ENCODE data around the gene HUWE1.

HUWE1 gene

DNA sequence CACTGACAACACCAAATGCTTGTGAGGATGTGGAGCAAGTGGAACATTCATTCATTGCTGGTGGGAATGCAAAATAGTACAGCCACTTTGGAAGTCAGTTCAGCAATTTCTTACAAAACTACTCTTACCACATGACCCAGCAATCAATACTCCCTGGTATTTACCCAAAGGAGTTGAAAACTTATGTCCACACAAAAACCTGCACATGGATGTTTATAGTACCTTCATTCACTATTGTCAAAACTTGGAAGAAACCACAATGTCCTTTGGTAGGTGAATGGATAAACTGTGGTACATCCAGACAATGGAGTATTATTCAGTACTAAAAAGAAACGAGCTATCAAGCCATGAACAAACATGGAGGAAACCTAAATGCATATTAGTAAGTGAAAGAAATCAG, 27.5 kb downstream of the HUWE1 start:
- Histone ChIP-seq H2AFZ (ENCODE audit: low read depth, low read length) (no peak overlapping the region), H3K79me1 (replicated peaks; ENCODE audit: low read length, poor library complexity, severe bottlenecking) (no peaks in the 10 kb centered on the region), H3K4ac (ENCODE audit: low read depth in 1 of 2, low read length in 2 of 2) (no peak overlapping the region), H4K8ac (ENCODE audit: low read length) (no peak overlapping the region), H3K36me3 (ENCODE audit: control insufficient read depth in 1 of 2, insufficient read depth in 2 of 2, low read depth in 1 of 2, low read length in 2 of 2) (peaks cover 0 to 36% of the 10 kb centered on the region in 2 experiments), H3K9ac (ENCODE audit: low read length) (no peak overlapping the region), H2BK15ac (ENCODE audit: low read depth, poor library complexity, severe bottlenecking) (no peak overlapping the region), H3K23ac (ENCODE audit: low read length in 2 of 2) (no peak overlapping the region), H3K4me1 (ENCODE audit: control insufficient read depth, insufficient read depth, low read depth, low read length) (no peaks in the 10 kb centered on the region), H3K9me3 (ENCODE audit: control insufficient read depth, low read length) (no peaks in the 10 kb centered on the region), H2AK5ac (ENCODE audit: low read length, severe bottlenecking) (no peak overlapping the region), H2BK12ac (ENCODE audit: low read length in 2 of 2) (no peak overlapping the region), H3K14ac (ENCODE audit: low read length in 2 of 2) (no peak overlapping the region), H3K18ac (ENCODE audit: low read depth in 1 of 2, low read length in 2 of 2) (no peak overlapping the region), H2BK5ac (ENCODE audit: low read depth, low read length, poor library complexity, severe bottlenecking) (no peak overlapping the region), H3K27me3 (ENCODE audit: control insufficient read depth in 1 of 2, insufficient read depth in 1 of 2, low read length in 2 of 2) (peaks cover 0 to 6% of the 10 kb centered on the region in 2 experiments), H3K27ac (ENCODE audit: low read length, poor library complexity, severe bottlenecking) (no peak overlapping the region), H3K4me2 (ENCODE audit: low read length, poor library complexity, severe bottlenecking) (no peak overlapping the region), H4K91ac (ENCODE audit: low read length) (no peak overlapping the region), H2BK120ac (ENCODE audit: low read depth, low read length) (no peak overlapping the region), H3K4me3 (ENCODE audit: insufficient read depth in 1 of 2, low read depth in 1 of 2, low read length in 2 of 2) (no peak overlapping the region)
- WGBS: no CpG with 5 or more reads among the region's 1 CpG
- no peak for DNase-seq

DNA sequence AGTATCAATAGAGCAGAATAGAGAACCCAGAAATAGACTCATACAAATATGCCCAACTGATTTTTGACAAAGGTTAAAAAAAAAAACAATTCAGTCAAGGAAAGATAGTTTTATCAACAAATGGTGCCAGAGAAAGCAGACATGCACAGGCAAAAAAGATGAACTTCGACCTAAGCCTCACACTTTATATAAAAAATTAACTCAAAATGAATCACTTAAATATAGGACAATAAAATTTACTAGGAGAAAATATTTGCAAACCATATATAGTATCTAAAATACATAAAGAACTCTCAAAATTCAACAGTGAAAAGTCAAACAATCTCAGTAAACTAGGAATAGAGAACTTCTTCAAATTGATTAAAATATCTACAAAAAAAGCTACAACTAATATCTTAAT, 29.7 kb downstream of the HUWE1 start:
- no peak overlapping the region for H2AK5ac ChIP-seq (ENCODE audit: low read length, severe bottlenecking)
- H2BK15ac ChIP-seq (ENCODE audit: low read depth, poor library complexity, severe bottlenecking): no peak overlapping the region
- peaks cover 0 to 47% of the 10 kb centered on the region in 2 experiments for H3K36me3 ChIP-seq (ENCODE audit: control insufficient read depth in 1 of 2, insufficient read depth in 2 of 2, low read depth in 1 of 2, low read length in 2 of 2)
- no peak overlapping the region for H2BK5ac ChIP-seq (ENCODE audit: low read depth, low read length, poor library complexity, severe bottlenecking)
- DNase-seq: no peak
- no peak overlapping the region for H4K91ac ChIP-seq (ENCODE audit: low read length)
- H3K4me2 ChIP-seq (ENCODE audit: low read length, poor library complexity, severe bottlenecking): no peak overlapping the region
- H3K23ac ChIP-seq (ENCODE audit: low read length in 2 of 2): no peak overlapping the region
- no peak overlapping the region for H3K27ac ChIP-seq (ENCODE audit: low read length, poor library complexity, severe bottlenecking)
- no peaks in the 10 kb centered on the region for H3K9me3 ChIP-seq (ENCODE audit: control insufficient read depth, low read length)
- H3K14ac ChIP-seq (ENCODE audit: low read length in 2 of 2): no peak overlapping the region
- H3K4me1 ChIP-seq (ENCODE audit: control insufficient read depth, insufficient read depth, low read depth, low read length): no peaks in the 10 kb centered on the region
- H3K27me3 ChIP-seq (ENCODE audit: control insufficient read depth in 1 of 2, insufficient read depth in 1 of 2, low read length in 2 of 2): peaks cover 0 to 11% of the 10 kb centered on the region in 2 experiments
- H2AFZ ChIP-seq (ENCODE audit: low read depth, low read length): no peak overlapping the region
- no peak overlapping the region for H3K9ac ChIP-seq (ENCODE audit: low read length)
- H3K4me3 ChIP-seq (ENCODE audit: insufficient read depth in 1 of 2, low read depth in 1 of 2, low read length in 2 of 2): no peak overlapping the region
- no peak overlapping the region for H2BK12ac ChIP-seq (ENCODE audit: low read length in 2 of 2)
- WGBS: no CpG with 5 or more reads among the region's 1 CpG
- no peak overlapping the region for H3K18ac ChIP-seq (ENCODE audit: low read depth in 1 of 2, low read length in 2 of 2)
- no peak overlapping the region for H4K8ac ChIP-seq (ENCODE audit: low read length)
- no peak overlapping the region for H2BK120ac ChIP-seq (ENCODE audit: low read depth, low read length)
- no peak overlapping the region for H3K4ac ChIP-seq (ENCODE audit: low read depth in 1 of 2, low read length in 2 of 2)
- no peaks in the 10 kb centered on the region for H3K79me1 ChIP-seq (replicated peaks; ENCODE audit: low read length, poor library complexity, severe bottlenecking)

DNA sequence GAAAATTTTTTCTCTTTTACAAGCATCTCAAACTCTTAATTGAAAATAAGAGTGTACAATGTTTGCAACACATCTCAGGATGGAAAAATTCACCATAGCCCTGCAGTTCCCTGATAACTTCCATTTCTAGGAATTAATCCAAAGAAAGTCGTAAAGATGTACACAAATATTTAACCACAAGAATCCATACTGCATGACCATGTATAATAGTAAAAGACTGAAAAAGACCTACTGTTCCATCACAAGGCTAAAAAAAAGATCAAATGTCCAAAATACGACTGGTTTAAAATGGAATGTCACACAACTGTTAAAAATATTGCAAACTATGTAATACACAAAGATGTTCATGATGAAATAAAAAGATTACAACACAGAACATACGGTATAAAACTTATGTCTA, 32.1 kb downstream of the HUWE1 start:
- H3K9ac ChIP-seq (ENCODE audit: low read length): no peak overlapping the region
- peaks cover 0 to 20% of the 10 kb centered on the region in 2 experiments for H3K27me3 ChIP-seq (ENCODE audit: control insufficient read depth in 1 of 2, insufficient read depth in 1 of 2, low read length in 2 of 2)
- H4K91ac ChIP-seq (ENCODE audit: low read length): no peak overlapping the region
- WGBS: no CpG with 5 or more reads among the region's 3 CpGs
- H2AK5ac ChIP-seq (ENCODE audit: low read length, severe bottlenecking): no peak overlapping the region
- H2BK5ac ChIP-seq (ENCODE audit: low read depth, low read length, poor library complexity, severe bottlenecking): no peak overlapping the region
- no peak overlapping the region for H2BK120ac ChIP-seq (ENCODE audit: low read depth, low read length)
- no peak overlapping the region for H2BK12ac ChIP-seq (ENCODE audit: low read length in 2 of 2)
- no peak overlapping the region for H2AFZ ChIP-seq (ENCODE audit: low read depth, low read length)
- no peaks in the 10 kb centered on the region for H3K79me1 ChIP-seq (replicated peaks; ENCODE audit: low read length, poor library complexity, severe bottlenecking)
- H3K23ac ChIP-seq (ENCODE audit: low read length in 2 of 2): no peak overlapping the region
- H3K36me3 ChIP-seq (ENCODE audit: control insufficient read depth in 1 of 2, insufficient read depth in 2 of 2, low read depth in 1 of 2, low read length in 2 of 2): peaks cover 0 to 62% of the 10 kb centered on the region in 2 experiments
- H3K14ac ChIP-seq (ENCODE audit: low read length in 2 of 2): no peak overlapping the region
- H3K4me2 ChIP-seq (ENCODE audit: low read length, poor library complexity, severe bottlenecking): no peak overlapping the region
- no peaks in the 10 kb centered on the region for H3K4me1 ChIP-seq (ENCODE audit: control insufficient read depth, insufficient read depth, low read depth, low read length)
- H3K18ac ChIP-seq (ENCODE audit: low read depth in 1 of 2, low read length in 2 of 2): no peak overlapping the region
- no peak for DNase-seq
- no peaks in the 10 kb centered on the region for H3K9me3 ChIP-seq (ENCODE audit: control insufficient read depth, low read length)
- H4K8ac ChIP-seq (ENCODE audit: low read length): no peak overlapping the region
- H2BK15ac ChIP-seq (ENCODE audit: low read depth, poor library complexity, severe bottlenecking): no peak overlapping the region
- no peak overlapping the region for H3K27ac ChIP-seq (ENCODE audit: low read length, poor library complexity, severe bottlenecking)
- no peak overlapping the region for H3K4me3 ChIP-seq (ENCODE audit: insufficient read depth in 1 of 2, low read depth in 1 of 2, low read length in 2 of 2)
- no peak overlapping the region for H3K4ac ChIP-seq (ENCODE audit: low read depth in 1 of 2, low read length in 2 of 2)

DNA sequence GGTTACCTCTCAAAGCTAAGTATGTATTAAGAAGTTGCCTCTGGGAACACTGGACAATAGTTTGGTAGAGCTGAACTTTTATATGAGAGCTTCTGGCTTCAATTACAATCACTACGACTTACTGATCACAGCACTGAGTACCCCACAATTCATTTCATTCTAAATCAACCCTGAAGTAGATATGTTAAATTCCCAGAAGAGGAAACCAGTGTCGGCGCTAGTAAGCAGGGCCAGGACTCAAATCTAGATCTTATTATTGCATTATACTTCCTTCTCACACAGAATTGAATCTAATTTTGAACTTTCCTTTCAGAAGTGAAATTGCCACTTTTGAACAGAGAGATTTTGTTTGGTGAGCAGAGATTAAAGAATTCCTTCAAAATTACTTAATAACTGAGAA, 41.8 kb downstream of the HUWE1 start:
- no peak overlapping the region for H2BK5ac ChIP-seq (ENCODE audit: low read depth, low read length, poor library complexity, severe bottlenecking)
- H3K9me3 ChIP-seq (ENCODE audit: control insufficient read depth, low read length): no peaks in the 10 kb centered on the region
- DNase-seq: no peak
- no peak overlapping the region for H2BK120ac ChIP-seq (ENCODE audit: low read depth, low read length)
- H3K14ac ChIP-seq (ENCODE audit: low read length in 2 of 2): no peak overlapping the region
- WGBS: 89% methylated on average over 1 of the region's 3 CpGs
- no peak overlapping the region for H3K4me2 ChIP-seq (ENCODE audit: low read length, poor library complexity, severe bottlenecking)
- no peak overlapping the region for H2AK5ac ChIP-seq (ENCODE audit: low read length, severe bottlenecking)
- no peak overlapping the region for H4K8ac ChIP-seq (ENCODE audit: low read length)
- H3K23ac ChIP-seq (ENCODE audit: low read length in 2 of 2): no peak overlapping the region
- no peak overlapping the region for H3K18ac ChIP-seq (ENCODE audit: low read depth in 1 of 2, low read length in 2 of 2)
- H3K36me3 ChIP-seq (ENCODE audit: control insufficient read depth in 1 of 2, insufficient read depth in 2 of 2, low read depth in 1 of 2, low read length in 2 of 2): peaks cover 16 to 94% of the 10 kb centered on the region in 2 experiments
- peaks cover 3% of the 10 kb centered on the region for H3K79me1 ChIP-seq (replicated peaks; ENCODE audit: low read length, poor library complexity, severe bottlenecking)
- no peak overlapping the region for H2AFZ ChIP-seq (ENCODE audit: low read depth, low read length)
- H3K27me3 ChIP-seq (ENCODE audit: control insufficient read depth in 1 of 2, insufficient read depth in 1 of 2, low read length in 2 of 2): peaks cover 0 to 24% of the 10 kb centered on the region in 2 experiments
- H3K9ac ChIP-seq (ENCODE audit: low read length): no peak overlapping the region
- H4K91ac ChIP-seq (ENCODE audit: low read length): no peak overlapping the region
- no peak overlapping the region for H3K27ac ChIP-seq (ENCODE audit: low read length, poor library complexity, severe bottlenecking)
- H2BK15ac ChIP-seq (ENCODE audit: low read depth, poor library complexity, severe bottlenecking): no peak overlapping the region
- no peak overlapping the region for H3K4ac ChIP-seq (ENCODE audit: low read depth in 1 of 2, low read length in 2 of 2)
- no peak overlapping the region for H3K4me3 ChIP-seq (ENCODE audit: insufficient read depth in 1 of 2, low read depth in 1 of 2, low read length in 2 of 2)
- no peak overlapping the region for H2BK12ac ChIP-seq (ENCODE audit: low read length in 2 of 2)
- no peaks in the 10 kb centered on the region for H3K4me1 ChIP-seq (ENCODE audit: control insufficient read depth, insufficient read depth, low read depth, low read length)
